HepG2 (cell line): ENCODE results near the gene CDO1. TPM values are rescaled to one million over a fixed set of nuclear protein-coding genes. Genes with fewer than 3 reads are reported as not detected.

ENCODE experiments used
- ATAC-seq: fragments of 200-7000 bp; cut with Tn5 transposase; 3 replicates; pipeline ENCODE4 v1.9.1; 2020; ENCODE audit warnings: mild to moderate bottlenecking, moderate library complexity
- BruUV-seq: library from RNA; stranded (reverse); fragments of 400-500 nt; replicated peaks from 2 replicates; lab custom pipeline; 2021; lab: Mats Ljungman, UMichigan
- CTCF ChIA-PET: fragments of 300-600 bp; formaldehyde crosslinking; extraction: SDS; loops from one replicate; lab custom pipeline; 2021; ENCODE audit warnings: low total read pairs, inconsistent platforms, low intra/inter-chr PET ratio; lab: Yijun Ruan, JAX
- POLR2A ChIA-PET: fragments of 350-600 bp; sonication (Branson Sonifier 250); formaldehyde crosslinking; loops from one replicate; lab custom pipeline; 2020; ENCODE audit warnings: antibody characterized with exemption, inconsistent platforms; lab: Yijun Ruan, JAX
- DNase-seq: peaks from one replicate; pipeline ENCODE4 v3.0.0-alpha.2; 2015; ENCODE audit warnings: low spot score
- FAIRE-seq: peaks from 3 replicates; lab custom pipeline; 2011; peaks lifted over from hg19 to GRCh38; lab: Jason Lieb, UNC
- H2AFZ ChIP-seq: one replicate; pipeline ENCODE4 v1.6.1; 2011; ENCODE audit warnings: low read length, inconsistent platforms
- H3K27ac ChIP-seq: fragments of 300-600 bp; 3 replicates; pipeline ENCODE4 v1.8.0; 2011; ENCODE audit warnings: mixed run types, mild to moderate bottlenecking, mixed read lengths, low read length, inconsistent platforms; ENCODE audit not compliant: insufficient read depth; ENCODE audit errors: extremely low read length
- H3K27me3 ChIP-seq, 2 experiments: fragments of 200-600 bp in 1 of 2; 2 replicates in 1 of 2; 3 replicates in 1 of 2; pipeline versions ENCODE4 v1.6.0 to v1.8.0; 2011; ENCODE audit warnings: low read length in 2 of 2, mild to moderate bottlenecking in 2 of 2, moderate library complexity in 2 of 2, inconsistent platforms in 1 of 2; ENCODE audit not compliant: insufficient read depth in 2 of 2, control insufficient read depth in 1 of 2
- H3K36me3 ChIP-seq, 2 experiments: fragments of 200-600 bp in 1 of 2; replicated peaks in 1 of 2; 2 replicates in 1 of 2; 3 replicates in 1 of 2; pipeline versions ENCODE4 v1.5.1 to v1.8.0; 2011; ENCODE audit warnings: low read length in 2 of 2, inconsistent platforms in 1 of 2; ENCODE audit not compliant: insufficient read depth in 2 of 2, control insufficient read depth in 1 of 2
- H3K4me1 ChIP-seq: 2 replicates; pipeline ENCODE4 v1.5.1; 2012; ENCODE audit warnings: low read length, inconsistent platforms; ENCODE audit not compliant: insufficient read depth
- H3K4me2 ChIP-seq: 2 replicates; pipeline ENCODE4 v1.6.0; 2011; ENCODE audit warnings: low read depth, low read length, inconsistent platforms
- H3K4me3 ChIP-seq, 3 experiments: fragments of 200-600 bp in 1 of 3; sonication (generic), shearing (Covaris generic) in 1 of 3; replicated peaks in 1 of 3; 2 replicates each; pipeline ENCODE4 v1.5.1; 2011 to 2016; ENCODE audit warnings: low read length in 3 of 3, inconsistent platforms in 2 of 3, low read depth in 2 of 3, mild to moderate bottlenecking in 2 of 3, control low read depth in 1 of 3, mixed read lengths in 1 of 3; ENCODE audit not compliant: insufficient read depth in 1 of 3
- H3K79me2 ChIP-seq: one replicate; pipeline ENCODE4 v1.6.1; 2011; ENCODE audit warnings: low read length, inconsistent platforms; ENCODE audit not compliant: insufficient read depth
- H3K9ac ChIP-seq: 2 replicates; pipeline ENCODE4 v1.6.0; 2011; ENCODE audit warnings: mild to moderate bottlenecking, low read depth, low read length, inconsistent platforms; ENCODE audit not compliant: insufficient read depth
- H3K9me3 ChIP-seq: 2 replicates; pipeline ENCODE4 v1.5.1; 2012; ENCODE audit warnings: mild to moderate bottlenecking, low read length
- H4K20me1 ChIP-seq: 2 replicates; pipeline ENCODE4 v1.6.0; 2011; ENCODE audit warnings: inconsistent platforms, mild to moderate bottlenecking, low read length, moderate library complexity; ENCODE audit not compliant: insufficient read depth
- ARNT2 ChIP-seq: sonication (generic); formaldehyde crosslinking; IDR thresholded peaks from 2 replicates; pipeline ENCODE4 v1.8.0; 2022; ENCODE audit warnings: mild to moderate bottlenecking, low read depth, missing genetic modification reagents, moderate library complexity
- GRHL1 ChIP-seq: sonication (generic); formaldehyde crosslinking; conservative IDR thresholded peaks from 2 replicates; pipeline ENCODE4 v1.8.0; 2022; ENCODE audit warnings: missing genetic modification reagents
- MBNL3 ChIP-seq: fragments of 250-450 bp; sonication (Bioruptor Pico); conservative IDR thresholded peaks from 2 replicates; pipeline ENCODE4 v1.8.0; 2022; ENCODE audit warnings: mild to moderate bottlenecking, inconsistent platforms
- STAG1 ChIP-seq: sonication (generic); formaldehyde crosslinking; IDR thresholded peaks from 2 replicates; pipeline ENCODE4 v1.4.0; 2020; ENCODE audit warnings: missing genetic modification reagents
- WGBS: methylation state at CpG from one replicate; pipeline ENCODE4 v1.1.6; 2017; ENCODE audit warnings: low lambda C conversion rate; 5-methylcytosine and 5-hydroxymethylcytosine counted together
- in situ Hi-C: cut with HindIII; loops from 2 replicates; pipeline ENCODE4 v1.10.0; 2017; ENCODE audit warnings: low pct_unique_long_range_greater_than_20kb; ENCODE audit not compliant: extremely low pct_ligation_motif_present
- intact Hi-C: fragments of 100-400 bp; cut with micrococcal nuclease; formaldehyde crosslinking; loops from one replicate; pipeline ENCODE4 v1.10.0; 2022; ENCODE audit not compliant: unreplicated experiment
- polyA plus RNA-seq, 8 experiments: library from polyadenylated mRNA; depleted of rRNA in 3 of 8; stranded (reverse) in 7 of 8; unstranded in 1 of 8; fragments of >200 nt; fragmentation: Illumina TruSeq in 4 of 8; extraction: Trizol in 4 of 8; gene quantifications; 2 replicates each; pipeline versions ENCODE4 v1.2.1 to v1.2.3, GENCODE V29; 2011 to 2016; ENCODE audit warnings: low read depth in 4 of 8, missing spikeins in 1 of 8, mixed read lengths in 1 of 8; ENCODE audit not compliant: insufficient read depth in 1 of 8
- total RNA-seq, 5 experiments: library from RNA; depleted of rRNA; stranded (reverse); fragments of >200 nt; fragmentation: Illumina TruSeq; extraction: Trizol; gene quantifications; 2 replicates each; pipeline ENCODE4 v1.2.3, GENCODE V29; 2016; ENCODE audit warnings: low read depth in 1 of 5
- TF ChIP-seq, protein P1 (sequence below): sonication (generic); formaldehyde crosslinking; IDR thresholded peaks from 2 replicates; pipeline ENCODE4 v1.9.0; 2022; ENCODE audit warnings: missing genetic modification reagents, mild to moderate bottlenecking, borderline replicate concordance

CDO1 gene
- total and polyA plus RNA-seq, 2 of the 13 experiments (the other 11 are each of a cell fraction or from before 2014, with no cell fraction given), result 3.2 to 4.4 TPM

GRCh38 chr5:115775999-115776398 is 40.5 kb downstream of the CDO1 start:
- H3K9me3 ChIP-seq, result no peaks in the 10 kb centered on the region
- no peak overlapping the region for H2AFZ ChIP-seq
- FAIRE-seq (no peak), DNase-seq (no peak), ATAC-seq (no peak)
- H3K4me2 ChIP-seq, result no peak overlapping the region
- H3K36me3 ChIP-seq, result no peaks in the 10 kb centered on the region
- H3K4me3 ChIP-seq, result no peak overlapping the region
- in situ Hi-C loops (no loop called here), intact Hi-C loops (no loop called here)
- no peaks in the 10 kb centered on the region for H4K20me1 ChIP-seq
- 57% methylated on average over 4 of the region's 4 CpGs for WGBS
- no peak overlapping the region for H3K9ac ChIP-seq
- TF ChIP-seq, protein P1, sequence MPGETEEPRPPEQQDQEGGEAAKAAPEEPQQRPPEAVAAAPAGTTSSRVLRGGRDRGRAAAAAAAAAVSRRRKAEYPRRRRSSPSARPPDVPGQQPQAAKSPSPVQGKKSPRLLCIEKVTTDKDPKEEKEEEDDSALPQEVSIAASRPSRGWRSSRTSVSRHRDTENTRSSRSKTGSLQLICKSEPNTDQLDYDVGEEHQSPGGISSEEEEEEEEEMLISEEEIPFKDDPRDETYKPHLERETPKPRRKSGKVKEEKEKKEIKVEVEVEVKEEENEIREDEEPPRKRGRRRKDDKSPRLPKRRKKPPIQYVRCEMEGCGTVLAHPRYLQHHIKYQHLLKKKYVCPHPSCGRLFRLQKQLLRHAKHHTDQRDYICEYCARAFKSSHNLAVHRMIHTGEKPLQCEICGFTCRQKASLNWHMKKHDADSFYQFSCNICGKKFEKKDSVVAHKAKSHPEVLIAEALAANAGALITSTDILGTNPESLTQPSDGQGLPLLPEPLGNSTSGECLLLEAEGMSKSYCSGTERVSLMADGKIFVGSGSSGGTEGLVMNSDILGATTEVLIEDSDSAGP (CRISPR knock-in tag), result no peak
- TF ChIP-seq MBNL3 (no peak), STAG1 (CRISPR knock-in tag) (no peak)
- H3K79me2 ChIP-seq, result no peaks in the 10 kb centered on the region
- BruUV-seq, result no TSS peak
- POLR2A ChIA-PET, result no interaction called here
- no peak overlapping the region for H3K27ac ChIP-seq
- H3K4me1 ChIP-seq, result no peaks in the 10 kb centered on the region
- CTCF ChIA-PET, result no interaction called here
- H3K27me3 ChIP-seq, result no peaks in the 10 kb centered on the region

GRCh38 chr5:115774684-115775083 is 41.8 kb downstream of the CDO1 start:
- FAIRE-seq (no peak), DNase-seq (no peak), ATAC-seq (no peak)
- Histone ChIP-seq H3K9ac (no peak overlapping the region), H3K27me3 (no peaks in the 10 kb centered on the region), H3K79me2 (no peaks in the 10 kb centered on the region), H3K4me1 (no peaks in the 10 kb centered on the region), H3K9me3 (no peaks in the 10 kb centered on the region), H4K20me1 (no peaks in the 10 kb centered on the region), H3K36me3 (no peaks in the 10 kb centered on the region), H3K4me2 (no peak overlapping the region), H3K4me3 (no peak overlapping the region), H2AFZ (no peak overlapping the region), H3K27ac (no peak overlapping the region)
- CTCF ChIA-PET, result no interaction called here
- 37% methylated on average over 3 of the region's 3 CpGs for WGBS
- intact Hi-C loops (no loop called here), in situ Hi-C loops (no loop called here)
- POLR2A ChIA-PET, result no interaction called here
- BruUV-seq, result no TSS peak
- TF ChIP-seq ARNT2 (CRISPR knock-in tag) (no peak), GRHL1 (no peak)
